Cardiac muscle cell (in vitro differentiated cells and primary cell): ENCODE measurements around the gene SOX15. TPM values are rescaled to one million over a fixed set of nuclear protein-coding genes. Genes with fewer than 3 reads are reported as not detected.

Experiments
- DNase-seq, 2 donors: peaks; one replicate each; pipeline versions ENCODE4 v3.0.0 to v3.0.0-alpha.2; 2010 to 2017; ENCODE audit warnings: low read depth in 1 of 2, low spot score in 1 of 2
- H3K27ac ChIP-seq: fragments of 200-600 bp; sonication (generic); 2 replicates; pipeline ENCODE4 v1.5.1; 2016
- H3K27me3 ChIP-seq: fragments of 200-600 bp; sonication (generic); 2 replicates; pipeline ENCODE4 v1.6.0; 2016; ENCODE audit warnings: control low read depth
- H3K36me3 ChIP-seq: fragments of 200-600 bp; sonication (generic); 2 replicates; pipeline ENCODE4 v1.5.1; 2016; ENCODE audit warnings: control low read depth
- H3K4me1 ChIP-seq: fragments of 200-600 bp; sonication (generic); 2 replicates; pipeline ENCODE4 v1.8.1; 2017; ENCODE audit warnings: low read depth, mild to moderate bottlenecking, mixed run types
- H3K4me3 ChIP-seq: fragments of 200-600 bp; sonication (generic); 2 replicates; pipeline ENCODE4 v1.5.1; 2016; ENCODE audit warnings: mild to moderate bottlenecking
- H3K9me3 ChIP-seq: fragments of 200-600 bp; sonication (generic); 2 replicates; pipeline ENCODE4 v1.5.1; 2017; ENCODE audit warnings: low read depth, mild to moderate bottlenecking, control low read depth
- CTCF ChIP-seq: IDR thresholded peaks from 2 replicates; pipeline ENCODE4 v1.5.1; 2012; ENCODE audit warnings: low read depth, mild to moderate bottlenecking, low read length
- polyA plus RNA-seq: library from polyadenylated mRNA; unstranded; fragments of >200 nt; fragmentation: Nextera tagmentation; extraction: Ambion mirVana; gene quantifications from 2 replicates; pipeline ENCODE4 v1.2.1, GENCODE V29; 2016
- total RNA-seq: library from RNA; depleted of rRNA; stranded (reverse); fragments of >200 nt; gene quantifications from 2 replicates; pipeline ENCODE4 v1.2.3, GENCODE V29; 2016

Gene SOX15
- total and polyA plus RNA-seq, 2 experiments from 2014 or later: 5.3 to 5.4 TPM

- Histone ChIP-seq H3K27me3 (peaks cover 3% of the 10 kb centered on the region), H3K4me3 (no peak overlapping the region), H3K9me3 (no peaks in the 10 kb centered on the region), H3K4me1 (peaks cover 4% of the 10 kb centered on the region), H3K27ac (no peak overlapping the region), H3K36me3 (no peaks in the 10 kb centered on the region)
- no peak for DNase-seq
- no peak for TF ChIP-seq CTCF
These were observed 40.4 kb downstream of the SOX15 start for GRCh38 chr17:7549401-7550055.

GRCh38 chr17:7548585-7549400 lies 41.1 kb downstream of the SOX15 start, which contains the start of gene TNFSF12:
TNFSF12 (plus strand) TSS chr17:7549058; CDS start chr17:7549154, 96 bp downstream.
- no peaks in the 10 kb centered on the region for H3K36me3 ChIP-seq
- H3K9me3 ChIP-seq: no peaks in the 10 kb centered on the region
- peaks cover 4% of the 10 kb centered on the region for H3K4me1 ChIP-seq
- H3K27me3 ChIP-seq: peaks cover 4% of the 10 kb centered on the region
- H3K27ac ChIP-seq: no peak within 1 kb of the TSS
- peak within 1 kb of the TSS; percentile 34 for H3K4me3 ChIP-seq
- DNase-seq: peak; percentile 38 to 58
- peak; percentile 26 for TF ChIP-seq CTCF

- Histone ChIP-seq H3K4me1 (peaks cover 4% of the 10 kb centered on the region), H3K36me3 (no peaks in the 10 kb centered on the region), H3K27me3 (peaks cover 18% of the 10 kb centered on the region), H3K4me3 (no peak overlapping the region), H3K27ac (no peak overlapping the region), H3K9me3 (no peaks in the 10 kb centered on the region)
- TF ChIP-seq CTCF: no peak
- DNase-seq: no peak
These were observed 45.0 kb downstream of the SOX15 start for GRCh38 chr17:7544911-7545310.

- Histone ChIP-seq H3K27ac (no peak overlapping the region), H3K9me3 (no peaks in the 10 kb centered on the region), H3K27me3 (peaks cover 15% of the 10 kb centered on the region), H3K4me1 (no peaks in the 10 kb centered on the region), H3K36me3 (no peaks in the 10 kb centered on the region), H3K4me3 (no peak overlapping the region)
- no peak for DNase-seq
- no peak for TF ChIP-seq CTCF
These were observed 48.7 kb downstream of the SOX15 start for GRCh38 chr17:7541074-7541621.

GRCh38 chr17:7538891-7539545 lies 50.9 kb downstream of the SOX15 start:
- DNase-seq: peak in 1 of 2 donors; percentile 13
- Histone ChIP-seq H3K4me3 (no peak overlapping the region), H3K36me3 (no peaks in the 10 kb centered on the region), H3K27ac (no peak overlapping the region), H3K4me1 (no peaks in the 10 kb centered on the region), H3K27me3 (peaks cover 15% of the 10 kb centered on the region), H3K9me3 (no peaks in the 10 kb centered on the region)
- no peak for TF ChIP-seq CTCF

Other genes with a start within 250 kb of the SOX15 start
- 15.9 and 18.4 TPM in 2 replicates for gene KCTD11, start 237.9 kb downstream of the SOX15 start, total RNA-seq
- gene KCTD11, start 237.9 kb downstream of the SOX15 start, polyA plus RNA-seq: 10.7 and 14.0 TPM in 2 replicates
- not detected in 2 replicates for gene TMEM95, start 234.9 kb downstream of the SOX15 start, total RNA-seq
- not detected in 2 replicates for gene TMEM95, start 234.9 kb downstream of the SOX15 start, polyA plus RNA-seq
- gene TNK1, start 209.0 kb downstream of the SOX15 start, total RNA-seq: 1.3 and 2.6 TPM in 2 replicates
- 2.9 and 4.3 TPM in 2 replicates for gene TNK1, start 209.0 kb downstream of the SOX15 start, polyA plus RNA-seq
- 25.9 and 33.4 TPM in 2 replicates for gene PLSCR3, start 195.6 kb downstream of the SOX15 start, total RNA-seq
- 39.1 and 40.3 TPM in 2 replicates for gene PLSCR3, start 195.6 kb downstream of the SOX15 start, polyA plus RNA-seq
- gene TMEM256, start 186.0 kb downstream of the SOX15 start, total RNA-seq: 85.4 and 122 TPM in 2 replicates
- 117 and 193 TPM in 2 replicates for gene TMEM256, start 186.0 kb downstream of the SOX15 start, polyA plus RNA-seq
- gene NLGN2, start 182.2 kb downstream of the SOX15 start, total RNA-seq: 14.8 and 26.3 TPM in 2 replicates
- 5.2 and 8.4 TPM in 2 replicates for gene NLGN2, start 182.2 kb downstream of the SOX15 start, polyA plus RNA-seq
- gene SPEM1, start 169.8 kb downstream of the SOX15 start, total RNA-seq: not detected in 2 replicates
- gene SPEM1, start 169.8 kb downstream of the SOX15 start, polyA plus RNA-seq: not detected in 2 replicates
- gene SPEM2, start 164.5 kb downstream of the SOX15 start, total RNA-seq: not detected in 2 replicates
- gene SPEM2, start 164.5 kb downstream of the SOX15 start, polyA plus RNA-seq: not detected in 2 replicates
- gene SPEM3, start 161.2 kb downstream of the SOX15 start, total RNA-seq: not detected in 2 replicates
- gene SPEM3, start 161.2 kb downstream of the SOX15 start, polyA plus RNA-seq: not detected in 2 replicates
- 10.7 and 12.1 TPM in 2 replicates for gene TMEM102, start 154.7 kb downstream of the SOX15 start, total RNA-seq
- 7.9 and 10.9 TPM in 2 replicates for gene TMEM102, start 154.7 kb downstream of the SOX15 start, polyA plus RNA-seq
- 51.9 and 56.8 TPM in 2 replicates for gene FGF11, start 150.6 kb downstream of the SOX15 start, total RNA-seq
- 50.4 and 63.6 TPM in 2 replicates for gene FGF11, start 150.6 kb downstream of the SOX15 start, polyA plus RNA-seq
- 8.5 and 14.0 TPM in 2 replicates for gene CHRNB1, start 145.0 kb downstream of the SOX15 start, total RNA-seq
- gene CHRNB1, start 145.0 kb downstream of the SOX15 start, polyA plus RNA-seq: 28.6 and 34.5 TPM in 2 replicates
- 28.5 and 40.4 TPM in 2 replicates for gene ZBTB4, start 110.5 kb downstream of the SOX15 start, total RNA-seq
- 17.9 and 26.6 TPM in 2 replicates for gene ZBTB4, start 110.5 kb downstream of the SOX15 start, polyA plus RNA-seq
- gene SLC35G6, start 108.6 kb downstream of the SOX15 start, total RNA-seq: not detected in 2 replicates
- gene SLC35G6, start 108.6 kb downstream of the SOX15 start, polyA plus RNA-seq: 0.10 and 1.9 TPM in 2 replicates
- gene POLR2A, start 105.7 kb downstream of the SOX15 start, total RNA-seq: 40.7 and 41.3 TPM in 2 replicates
- gene POLR2A, start 105.7 kb downstream of the SOX15 start, polyA plus RNA-seq: 53.8 and 62.3 TPM in 2 replicates
- 4.1 and 11.7 TPM in 2 replicates for gene TNFSF12, start 41.0 kb downstream of the SOX15 start, total RNA-seq
- 3.2 and 6.7 TPM in 2 replicates for gene TNFSF12, start 41.0 kb downstream of the SOX15 start, polyA plus RNA-seq
- gene TNFSF13, start 31.3 kb downstream of the SOX15 start, total RNA-seq: 3.1 and 7.4 TPM in 2 replicates
- gene TNFSF13, start 31.3 kb downstream of the SOX15 start, polyA plus RNA-seq: 2.5 and 3.9 TPM in 2 replicates
- gene SENP3, start 28.2 kb downstream of the SOX15 start, total RNA-seq: 71.5 and 78.9 TPM in 2 replicates
- 43.4 and 45.0 TPM in 2 replicates for gene SENP3, start 28.2 kb downstream of the SOX15 start, polyA plus RNA-seq
- 0.35 and 0.39 TPM in 2 replicates for gene CD68, start 10.5 kb downstream of the SOX15 start, total RNA-seq
- gene CD68, start 10.5 kb downstream of the SOX15 start, polyA plus RNA-seq: 0.23 TPM in 1 of 2 replicates, not detected in the other
- gene MPDU1, start 6.2 kb downstream of the SOX15 start, total RNA-seq: 90.9 and 128 TPM in 2 replicates
- gene MPDU1, start 6.2 kb downstream of the SOX15 start, polyA plus RNA-seq: 63.6 and 86.9 TPM in 2 replicates
- gene FXR2, start 24.8 kb upstream of the SOX15 start, total RNA-seq: 65.0 and 69.2 TPM in 2 replicates
- gene FXR2, start 24.8 kb upstream of the SOX15 start, polyA plus RNA-seq: 60.5 and 65.5 TPM in 2 replicates
- gene SAT2, start 37.7 kb upstream of the SOX15 start, total RNA-seq: 130 and 143 TPM in 2 replicates
- gene SAT2, start 37.7 kb upstream of the SOX15 start, polyA plus RNA-seq: 142 and 148 TPM in 2 replicates
- gene SHBG, start 40.0 kb upstream of the SOX15 start, total RNA-seq: 2.2 and 2.8 TPM in 2 replicates
- 3.9 and 5.6 TPM in 2 replicates for gene SHBG, start 40.0 kb upstream of the SOX15 start, polyA plus RNA-seq
- 26.2 and 34.6 TPM in 2 replicates for gene ATP1B2, start 60.8 kb upstream of the SOX15 start, total RNA-seq
- 157 TPM in 2 replicates for gene ATP1B2, start 60.8 kb upstream of the SOX15 start, polyA plus RNA-seq
- gene TP53, start 97.4 kb upstream of the SOX15 start, total RNA-seq: 28.9 and 30.9 TPM in 2 replicates
- 19.4 and 25.4 TPM in 2 replicates for gene TP53, start 97.4 kb upstream of the SOX15 start, polyA plus RNA-seq
- 11.5 and 12.0 TPM in 2 replicates for gene WRAP53, start 98.4 kb upstream of the SOX15 start, total RNA-seq
- gene WRAP53, start 98.4 kb upstream of the SOX15 start, polyA plus RNA-seq: 17.2 and 23.0 TPM in 2 replicates
- gene EFNB3, start 115.1 kb upstream of the SOX15 start, total RNA-seq: 60.2 and 70.3 TPM in 2 replicates
- gene EFNB3, start 115.1 kb upstream of the SOX15 start, polyA plus RNA-seq: 72.0 and 86.9 TPM in 2 replicates
- gene DNAH2, start 127.7 kb upstream of the SOX15 start, total RNA-seq: 0.88 and 3.0 TPM in 2 replicates
- gene DNAH2, start 127.7 kb upstream of the SOX15 start, polyA plus RNA-seq: 0.42 and 0.77 TPM in 2 replicates
- gene KDM6B, start 244.1 kb upstream of the SOX15 start, total RNA-seq: 11.1 and 20.8 TPM in 2 replicates
- 9.0 and 9.7 TPM in 2 replicates for gene KDM6B, start 244.1 kb upstream of the SOX15 start, polyA plus RNA-seq